HL-60/S4 treated with retinoic acid at 250 ng/mL for 4 days and 3 days (cell line): ENCODE results near the gene CDCP1.
"Not testable (repeated sequence)": the region's sequence is repeated elsewhere in the genome, so short reads cannot be mapped to it uniquely, and the experiment has no call there.

Source experiments
- in situ Hi-C: fragments of 300-500 bp; cut with MboI; formaldehyde crosslinking; loops from 2 replicates; pipeline ENCODE4 v1.7.0; 2022; ENCODE audit warnings: low sequenced_read_pairs

CDCP1 gene

GRCh38 chr3:45088543-45089358 lies 57.4 kb downstream of the CDCP1 start:
- in situ Hi-C loops, result no loop called here

- in situ Hi-C loops, result no loop called here
These were observed 59.0 kb downstream of the CDCP1 start for GRCh38 chr3:45087155-45087554.

- in situ Hi-C loops, result no loop called here
These were observed 61.1 kb downstream of the CDCP1 start for GRCh38 chr3:45084820-45085816.

- in situ Hi-C loops, result no loop called here
These were observed 61.8 kb downstream of the CDCP1 start for GRCh38 chr3:45084361-45084760.

GRCh38 chr3:45083023-45083422 lies 63.2 kb downstream of the CDCP1 start:
- in situ Hi-C loops, result no loop called here

- in situ Hi-C loops, result no loop called here
These were observed 64.0 kb downstream of the CDCP1 start for GRCh38 chr3:45082142-45082538.

GRCh38 chr3:45081506-45082141 lies 64.6 kb downstream of the CDCP1 start:
- in situ Hi-C loops, result no loop called here

GRCh38 chr3:45080824-45081223 lies 65.4 kb downstream of the CDCP1 start:
- in situ Hi-C loops, result no loop called here

GRCh38 chr3:45079715-45080114 lies 66.5 kb downstream of the CDCP1 start:
- in situ Hi-C loops, result no loop called here

GRCh38 chr3:45078910-45079522 lies 67.2 kb downstream of the CDCP1 start:
- in situ Hi-C loops, result no loop called here

GRCh38 chr3:45078256-45078655 lies 67.9 kb downstream of the CDCP1 start:
- in situ Hi-C loops, result not testable (repeated sequence)

- in situ Hi-C loops, result no loop called here
These were observed 70.2 kb downstream of the CDCP1 start for GRCh38 chr3:45075821-45076625.

GRCh38 chr3:45071075-45071474 lies 75.1 kb downstream of the CDCP1 start:
- in situ Hi-C loops, result no loop called here

- in situ Hi-C loops, result no loop called here
These were observed 78.2 kb downstream of the CDCP1 start for GRCh38 chr3:45067941-45068340.

- in situ Hi-C loops, result no loop called here
These were observed 78.7 kb downstream of the CDCP1 start for GRCh38 chr3:45067486-45067885.

GRCh38 chr3:45066109-45066801 lies 79.9 kb downstream of the CDCP1 start:
- in situ Hi-C loops, result no loop called here

GRCh38 chr3:45065373-45065720 lies 80.8 kb downstream of the CDCP1 start:
- in situ Hi-C loops, result no loop called here

- in situ Hi-C loops, result no loop called here
These were observed 81.4 kb downstream of the CDCP1 start for GRCh38 chr3:45064512-45065372.

- in situ Hi-C loops, result no loop called here
These were observed 83.5 kb downstream of the CDCP1 start for GRCh38 chr3:45062697-45063070.
